ENCODE measurements around the gene ZMYND10. TPM values are rescaled to one million over a fixed set of nuclear protein-coding genes. Genes with fewer than 3 reads are reported as not detected.
A peak's percentile ranks its signal among the peaks of the same experiment; 100 is the strongest.

Gene ZMYND10
- total and polyA plus RNA-seq, 2 donors (not counting 3 experiments of a cell fraction or from before 2014, with no cell fraction given) = 0.25 to 0.38 TPM

DNA sequence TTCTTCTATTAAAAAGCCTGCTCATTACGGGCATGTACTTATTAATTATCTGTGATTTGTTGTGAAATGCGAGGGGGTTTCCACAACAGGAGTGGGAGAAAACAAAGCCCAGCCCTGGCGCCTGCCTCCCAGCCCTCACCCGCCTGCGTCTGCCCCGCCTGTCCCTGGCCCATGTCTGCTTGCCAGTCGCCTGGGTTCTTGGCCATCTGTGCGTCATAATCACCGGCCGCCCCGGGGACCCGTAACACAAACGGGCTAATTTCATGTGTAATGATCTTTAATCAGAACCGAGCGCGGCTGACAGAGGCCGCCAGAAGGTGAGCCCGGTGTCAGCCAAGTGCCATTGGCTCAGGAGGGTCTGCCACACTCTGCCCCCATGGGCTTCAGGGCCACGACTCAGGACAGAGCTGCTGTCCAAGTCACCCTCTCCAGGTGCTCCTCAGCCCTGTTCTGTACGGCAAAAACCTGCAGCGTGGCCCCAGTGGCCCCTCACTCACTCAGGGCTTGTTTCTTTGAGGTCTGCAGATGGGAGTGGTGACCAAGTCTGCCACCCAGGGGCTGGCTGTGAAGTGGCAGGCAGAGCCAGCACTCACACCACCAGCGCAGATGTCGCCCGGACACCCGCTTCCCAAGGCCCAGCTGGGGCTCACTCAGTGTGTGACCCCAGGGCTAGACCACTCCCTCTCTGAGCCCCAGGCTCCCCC is 42.6 kb upstream of the ZMYND10 start:
- intact Hi-C loops (cut with micrococcal nuclease) = loop anchor here (1.0 kb wide), 1 partner anchor 41 kb away; no protein-coding TSS in a partner anchor
- H3K4me3 ChIP-seq (replicated peaks in 1 of 3; ENCODE audit: insufficient read depth in 1 of 3, low read depth in 1 of 3, low read length in 3 of 3) = no peak overlapping the region
- no peaks in the 10 kb centered on the region for H3K4me1 ChIP-seq (ENCODE audit: control insufficient read depth, extremely low read depth, insufficient read depth, low read length)
- DNase-seq (ENCODE audit: low read depth, low spot score) (no peak), FAIRE-seq (no peak)
- no peak overlapping the region for H3K9ac ChIP-seq (replicated peaks; ENCODE audit: extremely low read depth, insufficient read depth, low read length)
- no peaks in the 10 kb centered on the region for H3K27me3 ChIP-seq (ENCODE audit: control insufficient read depth in 2 of 2, insufficient read depth in 2 of 2, low read length in 2 of 2)
- dilution Hi-C loops (cut with MboI; ENCODE audit: extremely low pct_ligation_motif_present, low sequenced_read_pairs) = no loop called here
- CTCF ChIA-PET = interaction anchor here (1.2 kb wide), 1 partner anchor 18 kb away, joined by 5 read pairs; no protein-coding TSS in a partner anchor
- H4K20me1 ChIP-seq (replicated peaks; ENCODE audit: control insufficient read depth, extremely low read depth, insufficient read depth, low read length) = no peaks in the 10 kb centered on the region
- H3K27ac ChIP-seq (ENCODE audit: insufficient read depth, low read depth, low read length) = no peak overlapping the region
- POLR2A ChIA-PET = no interaction called here
- no peak overlapping the region for H2AFZ ChIP-seq (ENCODE audit: low read depth, low read length)
- TF ChIP-seq EZH2 (IDR thresholded peaks at IDR 0.05; ENCODE audit: borderline replicate concordance, low read depth, low read length, severe bottlenecking) = no peak
- no peak for TF ChIP-seq JUN (IDR thresholded peaks at IDR 0.05; ENCODE audit: borderline replicate concordance, insufficient read depth, insufficient read length, low read depth)
- TF ChIP-seq, protein P1, sequence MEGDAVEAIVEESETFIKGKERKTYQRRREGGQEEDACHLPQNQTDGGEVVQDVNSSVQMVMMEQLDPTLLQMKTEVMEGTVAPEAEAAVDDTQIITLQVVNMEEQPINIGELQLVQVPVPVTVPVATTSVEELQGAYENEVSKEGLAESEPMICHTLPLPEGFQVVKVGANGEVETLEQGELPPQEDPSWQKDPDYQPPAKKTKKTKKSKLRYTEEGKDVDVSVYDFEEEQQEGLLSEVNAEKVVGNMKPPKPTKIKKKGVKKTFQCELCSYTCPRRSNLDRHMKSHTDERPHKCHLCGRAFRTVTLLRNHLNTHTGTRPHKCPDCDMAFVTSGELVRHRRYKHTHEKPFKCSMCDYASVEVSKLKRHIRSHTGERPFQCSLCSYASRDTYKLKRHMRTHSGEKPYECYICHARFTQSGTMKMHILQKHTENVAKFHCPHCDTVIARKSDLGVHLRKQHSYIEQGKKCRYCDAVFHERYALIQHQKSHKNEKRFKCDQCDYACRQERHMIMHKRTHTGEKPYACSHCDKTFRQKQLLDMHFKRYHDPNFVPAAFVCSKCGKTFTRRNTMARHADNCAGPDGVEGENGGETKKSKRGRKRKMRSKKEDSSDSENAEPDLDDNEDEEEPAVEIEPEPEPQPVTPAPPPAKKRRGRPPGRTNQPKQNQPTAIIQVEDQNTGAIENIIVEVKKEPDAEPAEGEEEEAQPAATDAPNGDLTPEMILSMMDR (IDR thresholded peaks at IDR 0.05; ENCODE audit: extremely low read depth in 1 of 2, insufficient read depth in 1 of 2, low read depth in 1 of 2, low read length in 2 of 2) = peak; percentile 4 to 34
- H3K79me2 ChIP-seq (ENCODE audit: control insufficient read depth, insufficient read depth, low read length) = no peaks in the 10 kb centered on the region
- H3K4me2 ChIP-seq (ENCODE audit: insufficient read depth, low read length) = no peak overlapping the region
- H3K9me3 ChIP-seq (replicated peaks; ENCODE audit: control insufficient read depth, insufficient read depth, low read length) = no peaks in the 10 kb centered on the region
- H3K9me1 ChIP-seq (replicated peaks; ENCODE audit: control insufficient read depth, extremely low read depth, insufficient read depth, low read length) = no peaks in the 10 kb centered on the region
- BruUV-seq (replicated peaks) = no TSS peak
- no peaks in the 10 kb centered on the region for H3K36me3 ChIP-seq (ENCODE audit: control insufficient read depth in 2 of 2, extremely low read depth in 1 of 2, insufficient read depth in 2 of 2, low read length in 2 of 2)

DNA sequence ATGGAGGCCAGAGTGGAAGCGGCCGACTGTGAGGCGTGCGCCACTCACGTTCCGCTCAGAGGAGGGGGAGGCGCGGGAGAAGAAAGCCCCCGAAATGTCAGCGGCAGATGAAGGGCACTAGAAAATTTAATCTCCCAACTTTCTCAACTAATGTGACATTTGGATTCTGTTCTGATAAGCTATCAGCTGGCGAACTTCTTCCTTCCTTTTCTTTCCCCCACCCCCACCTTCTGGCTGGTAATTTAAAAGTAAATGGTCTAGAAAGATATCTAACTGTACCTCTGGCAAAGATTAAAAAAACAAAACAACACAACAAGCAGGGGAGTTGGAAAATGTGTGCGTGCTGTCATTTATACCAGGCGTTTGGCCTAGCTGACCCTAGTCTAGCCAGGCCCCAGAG is 40.2 kb upstream of the ZMYND10 start:
- dilution Hi-C loops (cut with MboI; ENCODE audit: extremely low pct_ligation_motif_present, low sequenced_read_pairs) = no loop called here
- Histone ChIP-seq H4K20me1 (replicated peaks; ENCODE audit: control insufficient read depth, extremely low read depth, insufficient read depth, low read length) (no peaks in the 10 kb centered on the region), H3K36me3 (ENCODE audit: control insufficient read depth in 2 of 2, extremely low read depth in 1 of 2, insufficient read depth in 2 of 2, low read length in 2 of 2) (no peaks in the 10 kb centered on the region), H3K4me1 (ENCODE audit: control insufficient read depth, extremely low read depth, insufficient read depth, low read length) (no peaks in the 10 kb centered on the region), H3K79me2 (ENCODE audit: control insufficient read depth, insufficient read depth, low read length) (no peaks in the 10 kb centered on the region), H3K4me3 (replicated peaks in 1 of 3; ENCODE audit: insufficient read depth in 1 of 3, low read depth in 1 of 3, low read length in 3 of 3) (no peak overlapping the region), H3K9me1 (replicated peaks; ENCODE audit: control insufficient read depth, extremely low read depth, insufficient read depth, low read length) (no peaks in the 10 kb centered on the region), H3K9ac (replicated peaks; ENCODE audit: extremely low read depth, insufficient read depth, low read length) (no peak overlapping the region), H2AFZ (ENCODE audit: low read depth, low read length) (no peak overlapping the region), H3K27me3 (ENCODE audit: control insufficient read depth in 2 of 2, insufficient read depth in 2 of 2, low read length in 2 of 2) (no peaks in the 10 kb centered on the region), H3K9me3 (replicated peaks; ENCODE audit: control insufficient read depth, insufficient read depth, low read length) (no peaks in the 10 kb centered on the region), H3K27ac (ENCODE audit: insufficient read depth, low read depth, low read length) (no peak overlapping the region), H3K4me2 (ENCODE audit: insufficient read depth, low read length) (no peak overlapping the region)
- no peak for TF ChIP-seq GATA2 (IDR thresholded peaks at IDR 0.05; ENCODE audit: insufficient read depth, insufficient read length, low read depth, low read length)
- no peak for TF ChIP-seq POLR2AphosphoS5 (IDR thresholded peaks at IDR 0.05; ENCODE audit: insufficient read depth, low read depth, low read length)
- TF ChIP-seq FOS (IDR thresholded peaks at IDR 0.05; ENCODE audit: borderline replicate concordance, insufficient read depth, low read length) = no peak
- no peak for TF ChIP-seq POLR2A (IDR thresholded peaks at IDR 0.05; ENCODE audit: low read depth, low read length)
- no peak for TF ChIP-seq EZH2 (IDR thresholded peaks at IDR 0.05; ENCODE audit: borderline replicate concordance, low read depth, low read length, severe bottlenecking)
- TF ChIP-seq JUN (IDR thresholded peaks at IDR 0.05; ENCODE audit: borderline replicate concordance, insufficient read depth, insufficient read length, low read depth) = no peak
- TF ChIP-seq, protein P1 (IDR thresholded peaks at IDR 0.05; ENCODE audit: extremely low read depth in 1 of 2, insufficient read depth in 1 of 2, low read depth in 1 of 2, low read length in 2 of 2) = no peak
- TF ChIP-seq, protein P2, sequence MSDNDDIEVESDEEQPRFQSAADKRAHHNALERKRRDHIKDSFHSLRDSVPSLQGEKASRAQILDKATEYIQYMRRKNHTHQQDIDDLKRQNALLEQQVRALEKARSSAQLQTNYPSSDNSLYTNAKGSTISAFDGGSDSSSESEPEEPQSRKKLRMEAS (IDR thresholded peaks at IDR 0.05; ENCODE audit: insufficient read depth, insufficient read length) = no peak
- no peak for TF ChIP-seq MYC (IDR thresholded peaks at IDR 0.05; ENCODE audit: low read depth, low read length)
- FAIRE-seq (no peak), DNase-seq (ENCODE audit: low read depth, low spot score) (no peak)
- ChIA-PET POLR2A (no interaction called here), CTCF (interaction anchor here (0.6 kb wide), 1 partner anchor 38 kb away, joined by 3 read pairs; no protein-coding TSS in a partner anchor)
- no TSS peak for BruUV-seq (replicated peaks)
- intact Hi-C loops (cut with micrococcal nuclease) = no loop called here

Data from endothelial cell of umbilical vein (primary cell).